Heart left ventricle (tissue), 16 donors: Measurements from ENCODE around the gene KCTD5. TPM values are rescaled to one million over a fixed set of nuclear protein-coding genes. Genes with fewer than 3 reads are reported as not detected.

Experiments
- ATAC-seq, 4 donors: fragments of 200-7000 bp; cut with Tn5 transposase; one replicate each; pipeline ENCODE4 v1.9.1; 2020 to 2022; ENCODE audit warnings: moderate library complexity in 4 of 4, mild to moderate bottlenecking in 3 of 4, moderate number of reproducible peaks in 1 of 4
- DNase-seq, 5 donors: peaks; one replicate each; pipeline ENCODE4 v3.0.0-alpha.2; 2020
- H3K27ac ChIP-seq, 12 donors: fragments of 200-600 bp; sonication (generic) in 4 of 12; one replicate each; pipeline versions ENCODE4 v1.5.0 to v1.8.0; 2016 to 2022; ENCODE audit warnings: mild to moderate bottlenecking in 2 of 12
- H3K27me3 ChIP-seq, 9 donors: fragments of 200-600 bp; sonication (generic) in 2 of 9; one replicate each; pipeline versions ENCODE4 v1.5.1 to v1.8.0; 2016 to 2022; ENCODE audit warnings: mild to moderate bottlenecking in 3 of 9
- H3K36me3 ChIP-seq, 9 donors: fragments of 200-600 bp; sonication (generic) in 2 of 9; one replicate each; pipeline versions ENCODE4 v1.5.0 to v1.8.0; 2018 to 2022; ENCODE audit warnings: mild to moderate bottlenecking in 2 of 9
- H3K4me1 ChIP-seq, 12 donors: fragments of 200-600 bp; sonication (generic) in 4 of 12; one replicate each; pipeline versions ENCODE4 v1.5.0 to v1.8.0; 2016 to 2022; ENCODE audit warnings: mild to moderate bottlenecking in 3 of 12
- H3K4me3 ChIP-seq, 12 donors: fragments of 200-600 bp; sonication (generic) in 4 of 12; one replicate each; pipeline versions ENCODE4 v1.5.0 to v1.8.0; 2017 to 2022; ENCODE audit warnings: mild to moderate bottlenecking in 9 of 12, moderate library complexity in 4 of 12
- H3K9me3 ChIP-seq, 12 donors: fragments of 200-600 bp; sonication (generic) in 4 of 12; one replicate each; pipeline versions ENCODE4 v1.5.0 to v1.8.0; 2016 to 2022; ENCODE audit warnings: mild to moderate bottlenecking in 1 of 12
- POLR2A ChIP-seq, 2 donors: fragments of 450-650 bp; IDR thresholded peaks; one replicate each; pipeline ENCODE4 v1.6.1; 2017; ENCODE audit warnings: antibody characterized with exemption in 2 of 2, mild to moderate bottlenecking in 2 of 2, moderate library complexity in 2 of 2
- WGBS, 4 donors: extraction: QIAGEN DNeasy Blood & Tissue Kit in 2 of 4; methylation state at CpG; one replicate each; pipeline versions ENCODE4 v1.1.5 to v1.1.7; 2013 to 2018; 5-methylcytosine and 5-hydroxymethylcytosine counted together
- intact Hi-C, 10 donors: fragments of 100-400 bp; cut with DNase I; formaldehyde crosslinking; loops; one replicate each; pipeline versions ENCODE4 v1.11.1 to v1.14.2; 2022
- polyA plus RNA-seq, 2 donors: library from polyadenylated mRNA; stranded (reverse); fragments of 200-250 nt; gene quantifications; one replicate each; pipeline ENCODE4 v1.2.3, GENCODE V29; 2013
- total RNA-seq, 9 donors: library from RNA; depleted of rRNA in 2 of 9; stranded (reverse); fragments of >200 nt in 2 of 9; fragmentation: NEBNext Ultra II Directional in 3 of 9; extraction: Animal tissue kit (Norgen Biotek cat#: 25700) in 3 of 9; gene quantifications; one replicate each; pipeline versions ENCODE4 v1.1.0 to v1.2.4, GENCODE V29; 2016 to 2023
- TF ChIP-seq, protein P1 (sequence below), 12 donors: fragments of 200-600 bp; sonication (generic) in 4 of 12; IDR thresholded peaks; one replicate each; pipeline versions ENCODE4 v1.5.0 to v1.8.0; 2018 to 2022; ENCODE audit warnings: antibody characterized with exemption in 12 of 12, mild to moderate bottlenecking in 5 of 12
- donor health status: ischemic (EF 13 %, LVEDD 7.1; RV severe dilation, severe dysfunction).
- donor health status: healthy with polysubstance abuse.
- donor health status: DM: no; HTN: yes; CAD: no.
- donor health status: DM: no; HTN: no; CAD: no.
- donor health status: ischemic (EF 25% LVEDD 6.9; RV normal size, moderate dysfunction).
- donor health status: ischemic (EF 25% LVEDD 5.7; RV mildly dilated, moderate dysfunction).
- donor health status: healthy.
- donor health status: DM: yes; HTN: yes; CAD: no.
- donor health status: ischemic (EF 35%, LVEDD 5.7; RV mildly dilated, moderate dysfunction).
- donor health status: nonischemic (EF 11% LVEDD 7.7; RV severe dilation, severe dysfunction).
- donor health status: DM: yes; HTN: yes; CAD: no.
- donor health status: PGD.
- donor health status: ischemic (EF 29% LVEDD 5.4; RV normal size, mild dysfunction).
- donor health status: nonischemic (EF 23%, LVEDD 6.1; RV moderate dilation, normal function).

Gene KCTD5
- total and polyA plus RNA-seq, 11 donors = 6.2 to 24.3 (median 11.1) TPM

GRCh38 chr16:2741168-2741567, 58.8 kb downstream of the KCTD5 start:
- H3K9me3 ChIP-seq = no peaks in the 10 kb centered on the region
- TF ChIP-seq POLR2A (IDR thresholded peaks at IDR 0.05) = no peak
- TF ChIP-seq, protein P1, sequence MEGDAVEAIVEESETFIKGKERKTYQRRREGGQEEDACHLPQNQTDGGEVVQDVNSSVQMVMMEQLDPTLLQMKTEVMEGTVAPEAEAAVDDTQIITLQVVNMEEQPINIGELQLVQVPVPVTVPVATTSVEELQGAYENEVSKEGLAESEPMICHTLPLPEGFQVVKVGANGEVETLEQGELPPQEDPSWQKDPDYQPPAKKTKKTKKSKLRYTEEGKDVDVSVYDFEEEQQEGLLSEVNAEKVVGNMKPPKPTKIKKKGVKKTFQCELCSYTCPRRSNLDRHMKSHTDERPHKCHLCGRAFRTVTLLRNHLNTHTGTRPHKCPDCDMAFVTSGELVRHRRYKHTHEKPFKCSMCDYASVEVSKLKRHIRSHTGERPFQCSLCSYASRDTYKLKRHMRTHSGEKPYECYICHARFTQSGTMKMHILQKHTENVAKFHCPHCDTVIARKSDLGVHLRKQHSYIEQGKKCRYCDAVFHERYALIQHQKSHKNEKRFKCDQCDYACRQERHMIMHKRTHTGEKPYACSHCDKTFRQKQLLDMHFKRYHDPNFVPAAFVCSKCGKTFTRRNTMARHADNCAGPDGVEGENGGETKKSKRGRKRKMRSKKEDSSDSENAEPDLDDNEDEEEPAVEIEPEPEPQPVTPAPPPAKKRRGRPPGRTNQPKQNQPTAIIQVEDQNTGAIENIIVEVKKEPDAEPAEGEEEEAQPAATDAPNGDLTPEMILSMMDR (IDR thresholded peaks at IDR 0.05) = no peak
- ATAC-seq (no peak), DNase-seq (no peak)
- no peaks in the 10 kb centered on the region for H3K36me3 ChIP-seq
- 86 to 92% (median 89%) methylated on average over 1 to 4 of the region's 4 CpGs for WGBS, 4 donors
- intact Hi-C loops = no loop called here
- H3K4me1 ChIP-seq = no peaks in the 10 kb centered on the region
- no peak overlapping the region for H3K4me3 ChIP-seq
- H3K27ac ChIP-seq = no peak overlapping the region
- H3K27me3 ChIP-seq = peaks cover 0 to 8% (median 0%) of the 10 kb centered on the region in 9 donors

GRCh38 chr16:2742323-2743006, 60.1 kb downstream of the KCTD5 start:
- H3K27me3 ChIP-seq = peaks cover 0 to 8% (median 0%) of the 10 kb centered on the region in 9 donors
- no peaks in the 10 kb centered on the region for H3K4me1 ChIP-seq
- no peak overlapping the region for H3K4me3 ChIP-seq
- ATAC-seq (no peak), DNase-seq (no peak)
- intact Hi-C loops = no loop called here
- WGBS, 4 donors = 88 to 95% (median 94%) methylated on average over 11 to 12 of the region's 12 CpGs
- TF ChIP-seq, protein P1 (IDR thresholded peaks at IDR 0.05) = no peak
- TF ChIP-seq POLR2A (IDR thresholded peaks at IDR 0.05) = no peak
- no peaks in the 10 kb centered on the region for H3K9me3 ChIP-seq
- H3K27ac ChIP-seq = no peak overlapping the region
- no peaks in the 10 kb centered on the region for H3K36me3 ChIP-seq

DNA sequence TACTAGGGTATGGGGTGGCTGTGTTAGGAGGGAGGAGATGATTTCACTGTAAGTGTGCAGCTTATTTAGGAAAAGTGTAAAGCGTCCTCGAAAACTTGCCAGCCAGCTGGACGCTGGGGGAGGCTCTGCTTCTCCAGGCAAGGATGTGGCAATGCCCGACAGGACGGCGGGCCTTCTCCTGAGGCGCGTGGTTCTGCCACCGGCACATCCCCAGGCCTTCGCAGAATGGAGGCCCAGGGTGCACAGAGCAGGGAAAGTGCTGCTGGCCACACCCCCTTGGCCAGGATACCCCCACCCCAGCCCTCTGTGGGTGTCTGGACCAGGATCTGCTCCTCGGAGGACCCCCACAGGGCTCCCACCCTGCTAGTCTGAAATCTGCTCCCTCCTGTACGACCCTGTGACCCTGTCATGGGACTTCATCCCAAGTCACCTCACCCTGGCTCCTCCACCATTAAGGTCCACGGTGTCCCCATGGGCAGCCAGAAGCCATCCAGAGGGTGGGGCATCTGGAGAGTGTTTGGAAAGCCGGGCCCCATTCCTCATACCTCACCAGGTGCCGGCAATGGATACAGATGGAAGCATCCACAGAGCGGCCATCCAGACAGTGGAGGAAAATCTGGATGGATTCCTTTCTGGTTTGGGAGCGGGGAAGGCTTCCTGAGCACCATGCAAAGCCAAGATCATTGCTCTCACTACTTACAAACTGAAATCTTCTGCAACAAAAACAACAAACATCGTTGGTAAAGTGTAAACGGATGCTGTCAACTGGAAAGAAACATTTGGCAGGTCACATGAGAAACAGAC, 60.9 kb downstream of the KCTD5 start:
- 88 to 90% (median 90%) methylated on average over 18 to 19 of the region's 19 CpGs for WGBS, 4 donors

DNA sequence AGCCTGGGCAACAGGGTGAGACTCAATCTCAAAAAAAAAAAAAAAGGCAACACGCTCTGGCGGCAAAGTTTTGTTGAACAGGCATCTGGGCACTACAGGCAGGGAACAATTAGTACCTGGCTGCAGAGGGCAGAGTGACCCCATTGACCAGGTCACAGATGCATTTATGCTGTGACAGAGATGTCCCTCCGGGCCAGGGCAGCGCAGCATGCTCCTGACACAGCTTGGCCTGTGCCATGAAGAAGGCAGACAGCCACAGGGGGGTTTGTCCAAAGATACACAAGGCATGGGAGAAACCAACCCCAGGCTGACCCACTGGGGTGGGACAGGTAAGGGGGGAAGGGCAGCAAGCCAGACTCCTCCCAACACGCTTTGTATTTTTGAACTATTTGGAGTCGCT, 62.4 kb downstream of the KCTD5 start:
- no peak for DNase-seq
- no peak for TF ChIP-seq POLR2A (IDR thresholded peaks at IDR 0.05)
- TF ChIP-seq, protein P1 (IDR thresholded peaks at IDR 0.05) = no peak
- intact Hi-C loops = no loop called here

More for the DNA sequence above, 60.9 kb downstream of the KCTD5 start:
- intact Hi-C loops = no loop called here
- DNase-seq = no peak
- no peaks in the 10 kb centered on the region for H3K4me1 ChIP-seq
- no peaks in the 10 kb centered on the region for H3K36me3 ChIP-seq
- no peak for TF ChIP-seq POLR2A (IDR thresholded peaks at IDR 0.05)
- TF ChIP-seq, protein P1 (IDR thresholded peaks at IDR 0.05) = no peak
- H3K4me3 ChIP-seq = no peak overlapping the region
- peaks cover 0 to 7% (median 0%) of the 10 kb centered on the region in 9 donors for H3K27me3 ChIP-seq
- no peaks in the 10 kb centered on the region for H3K9me3 ChIP-seq
- H3K27ac ChIP-seq = no peak overlapping the region
- no peak for ATAC-seq

More for the DNA sequence above, 62.4 kb downstream of the KCTD5 start:
- Histone ChIP-seq H3K27ac (no peak overlapping the region), H3K27me3 (peaks cover 0 to under 1% (median 0%) of the 10 kb centered on the region in 9 donors), H3K36me3 (no peaks in the 10 kb centered on the region), H3K4me3 (no peak overlapping the region), H3K9me3 (no peaks in the 10 kb centered on the region), H3K4me1 (no peaks in the 10 kb centered on the region)
- 89 to 93% (median 93%) methylated on average over 6 of the region's 6 CpGs for WGBS, 4 donors
- ATAC-seq = no peak
